HG02642 (cell line): Measurements from ENCODE around the gene ARSA.
"Not testable (repeated sequence)": the region's sequence is repeated elsewhere in the genome, so short reads cannot be mapped to it uniquely, and the experiment has no call there.

Source experiments
- ATAC-seq: cut with Tn5 transposase; IDR thresholded peaks from one replicate; pipeline ENCODE4 v1.9.1; 2021; ENCODE audit warnings: mild to moderate bottlenecking; ENCODE audit not compliant: unreplicated experiment, poor library complexity

The ARSA gene

DNA sequence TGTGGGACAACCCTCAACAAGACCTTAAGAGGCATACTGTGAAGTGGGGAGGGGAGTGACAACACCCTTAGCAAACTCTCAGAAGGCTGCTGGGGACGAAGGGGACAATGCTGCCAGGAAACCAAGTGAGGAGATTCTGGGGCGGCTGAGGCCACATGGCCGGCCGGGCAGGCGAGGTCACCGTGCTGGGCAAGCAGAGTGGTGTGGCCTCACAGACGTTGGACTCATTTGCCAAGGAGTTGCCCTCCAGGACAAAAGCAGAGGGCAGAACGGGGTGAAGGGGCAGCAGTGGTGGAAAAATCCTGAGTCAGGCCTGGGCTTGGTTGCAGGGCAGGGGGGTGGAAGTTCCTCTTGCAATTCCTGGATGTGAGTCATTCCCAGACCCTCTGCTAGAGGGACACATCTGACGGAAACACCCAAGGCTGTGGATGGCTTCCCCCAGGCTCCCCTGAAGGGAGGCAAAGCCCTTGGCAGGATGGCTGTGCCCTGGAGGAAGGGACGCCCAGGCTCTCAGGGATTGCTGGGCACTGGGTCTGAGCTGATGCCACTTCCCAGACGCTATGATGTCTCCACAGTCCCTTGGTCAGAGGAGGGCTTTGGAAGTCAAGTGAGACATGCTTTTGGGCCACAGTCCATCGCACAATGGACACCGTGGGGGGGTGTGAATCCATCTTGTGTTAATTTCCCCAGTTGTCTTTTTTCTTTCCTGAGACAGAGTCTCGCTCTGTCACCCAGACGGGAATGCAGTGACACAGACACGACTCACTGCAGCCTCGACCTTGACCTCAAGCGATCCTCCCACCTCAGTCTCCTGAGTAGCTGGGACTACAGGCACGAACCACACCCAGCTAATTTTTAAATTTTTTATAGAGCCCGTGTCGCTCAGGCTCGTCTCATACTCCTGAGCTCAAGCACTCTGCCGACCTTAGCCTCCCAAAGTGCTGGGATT is 28.4 kb upstream of the ARSA start:
- no peak for ATAC-seq

- not testable (repeated sequence) for ATAC-seq
Measured at GRCh38 chr22:50654664-50655063, 26.7 kb upstream of the ARSA start.

DNA sequence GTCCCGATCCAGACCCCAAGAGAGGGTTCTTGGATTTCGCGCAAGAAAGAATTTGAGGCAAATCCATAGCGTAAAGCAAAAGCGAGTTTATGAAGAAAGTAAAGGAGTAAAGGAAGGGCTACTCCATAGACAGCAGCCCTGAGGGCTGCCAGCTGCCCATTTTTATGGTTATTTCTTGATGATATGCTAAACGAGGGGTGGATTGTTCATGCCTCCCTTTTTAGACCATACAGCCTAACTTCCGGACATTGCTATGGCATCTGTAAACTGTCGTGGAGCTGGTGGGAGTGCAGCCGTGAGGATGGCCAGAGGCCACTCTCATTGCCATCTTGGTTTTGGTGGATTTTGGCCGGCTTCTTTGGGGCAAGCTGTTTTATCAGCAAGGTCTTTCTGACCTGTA is 25.3 kb upstream of the ARSA start:
- ATAC-seq: no peak

DNA sequence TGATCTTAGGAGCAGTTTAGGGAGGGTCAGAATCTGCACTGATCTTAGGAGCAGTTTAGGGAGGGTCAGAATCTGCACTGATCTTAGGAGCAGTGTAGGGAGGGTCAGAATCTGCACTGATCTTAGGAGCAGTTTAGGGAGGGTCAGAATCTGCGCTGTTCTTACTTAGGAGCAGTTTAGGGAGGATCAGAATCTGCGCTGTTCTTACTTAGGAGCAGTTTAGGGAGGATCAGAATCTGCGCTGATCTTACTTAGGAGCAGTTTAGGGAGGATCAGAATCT is 15.8 kb upstream of the ARSA start:
- not testable (repeated sequence) for ATAC-seq

GRCh38 chr22:50643021-50643820 is 15.3 kb upstream of the ARSA start:
- not testable (repeated sequence) for ATAC-seq

GRCh38 chr22:50641696-50642607 is 14.0 kb upstream of the ARSA start:
- ATAC-seq: no peak

GRCh38 chr22:50640857-50641647 is 13.1 kb upstream of the ARSA start:
- ATAC-seq: no peak

DNA sequence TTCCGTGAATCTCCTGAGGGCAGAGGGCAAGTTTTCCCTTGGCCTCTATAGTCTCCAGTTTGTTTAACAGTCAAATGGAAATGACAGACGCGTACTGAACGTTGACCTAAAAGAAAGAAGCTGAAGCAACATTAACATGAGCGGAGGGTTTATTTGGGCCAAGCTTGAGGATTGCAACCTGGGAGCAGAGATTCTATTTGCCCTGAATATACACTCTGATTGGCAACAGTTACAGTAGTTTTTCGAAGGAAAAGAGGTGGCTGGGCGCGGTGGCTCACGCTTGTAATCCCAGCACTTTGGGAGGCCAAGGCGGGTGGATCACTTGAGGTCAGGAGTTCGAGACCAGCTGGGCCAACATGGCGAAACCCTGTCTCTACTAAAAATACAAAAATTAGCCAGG is 12.3 kb upstream of the ARSA start:
- not testable (repeated sequence) for ATAC-seq

DNA sequence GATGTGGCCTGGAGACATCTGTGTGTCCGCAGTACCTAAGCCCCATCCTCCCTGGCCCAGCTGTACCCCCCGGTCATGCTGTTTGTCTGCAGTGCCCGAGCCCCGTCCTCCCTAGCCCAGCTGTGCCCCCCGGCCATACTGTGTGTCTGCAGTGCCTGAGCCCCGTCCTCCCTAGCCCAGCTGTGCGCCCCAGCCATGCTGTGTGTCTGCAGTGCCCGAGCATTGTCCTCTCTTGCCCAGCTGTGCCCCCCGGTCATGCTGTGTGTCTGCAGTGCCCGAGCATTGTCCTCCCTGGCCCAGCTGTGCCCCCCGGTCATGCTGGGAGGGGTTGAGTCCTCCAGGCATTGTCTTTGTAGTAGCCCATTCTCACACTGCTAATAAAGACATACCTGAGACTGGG is 7.6 kb upstream of the ARSA start:
- ATAC-seq: no peak

DNA sequence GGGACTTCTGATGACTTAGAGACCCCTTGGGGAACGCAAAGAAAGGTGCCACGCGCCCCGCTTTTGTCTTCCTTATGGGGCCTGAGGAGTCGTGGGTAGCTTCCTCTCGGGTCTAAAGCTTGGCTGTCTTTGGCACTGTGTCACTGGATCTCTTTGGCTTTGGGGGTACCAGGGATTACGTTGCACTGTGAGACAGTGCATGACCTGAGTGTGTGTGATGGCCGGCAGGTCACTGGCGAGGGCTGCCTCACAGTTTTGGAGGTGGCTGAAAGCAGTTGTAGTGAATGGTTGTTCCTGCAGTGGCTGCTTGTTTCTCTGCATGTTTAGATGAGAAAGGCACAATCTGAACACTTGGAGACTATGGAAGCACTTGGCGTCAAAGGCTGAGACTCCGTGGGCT is 5.8 kb upstream of the ARSA start:
- no peak for ATAC-seq

DNA sequence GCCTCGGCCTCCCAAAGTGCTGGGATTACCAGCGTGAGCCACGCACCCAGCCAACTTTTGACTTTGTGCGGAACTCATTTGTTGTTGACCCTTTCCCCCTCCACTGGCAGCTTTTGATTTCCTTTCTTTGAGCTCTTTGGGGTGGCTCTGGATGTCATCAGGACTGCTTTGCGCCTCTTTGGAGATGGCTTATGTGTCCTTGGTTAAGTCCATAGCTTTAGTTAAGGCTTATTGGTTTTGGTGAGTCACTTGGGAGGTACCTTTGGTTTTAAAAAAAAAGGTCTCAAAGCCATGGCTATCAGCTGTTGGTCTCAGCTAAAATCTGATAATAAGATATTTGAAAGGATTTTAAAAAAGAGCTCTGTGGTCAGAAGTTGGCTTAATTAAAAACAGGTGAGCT is 5.1 kb upstream of the ARSA start:
- ATAC-seq: no peak

GRCh38 chr22:50630376-50630775 is 2.4 kb upstream of the ARSA start:
- no peak for ATAC-seq

GRCh38 chr22:50628543-50629134 is 687 bp upstream of the ARSA start:
- peak; percentile 4 for ATAC-seq

DNA sequence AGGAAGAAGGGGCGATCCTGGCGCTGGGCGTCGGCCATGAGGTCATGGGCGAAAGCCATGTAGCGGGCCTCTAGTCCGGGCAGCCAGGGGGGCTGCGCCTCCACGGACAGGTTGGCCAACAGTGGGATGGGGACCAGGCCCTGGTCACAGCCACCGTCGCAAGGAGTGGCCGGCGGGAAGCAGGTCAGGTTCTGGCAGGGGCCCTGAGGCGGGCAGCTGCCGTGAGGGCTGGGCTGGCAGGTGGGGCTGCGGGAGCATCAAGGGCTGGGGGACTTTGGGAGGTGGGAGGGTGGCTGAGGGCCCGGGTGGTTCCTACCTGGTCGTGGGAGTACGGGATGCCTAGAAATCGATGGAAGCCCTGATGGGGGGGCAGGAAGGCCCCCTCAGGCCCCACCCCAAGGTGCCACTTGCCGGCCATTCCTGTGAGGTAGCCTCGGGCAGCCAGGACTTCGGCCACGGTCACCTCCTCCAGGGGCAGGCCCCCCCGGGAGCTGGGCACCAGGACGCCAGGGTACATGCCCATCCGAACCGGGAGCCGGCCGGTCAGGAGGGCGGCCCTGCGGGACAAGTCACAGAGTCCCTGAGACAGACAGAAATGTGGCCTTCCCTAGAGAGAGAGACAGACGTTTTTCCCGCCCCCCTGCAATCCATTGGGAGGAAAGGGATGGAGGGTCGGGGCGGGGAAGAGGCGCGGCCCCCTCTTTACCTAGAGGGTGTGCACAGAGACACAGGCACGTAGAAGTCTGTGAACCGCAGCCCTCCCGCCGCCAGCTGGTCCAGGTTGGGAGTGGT is 906 bp downstream of the ARSA start:
- no peak for ATAC-seq

DNA sequence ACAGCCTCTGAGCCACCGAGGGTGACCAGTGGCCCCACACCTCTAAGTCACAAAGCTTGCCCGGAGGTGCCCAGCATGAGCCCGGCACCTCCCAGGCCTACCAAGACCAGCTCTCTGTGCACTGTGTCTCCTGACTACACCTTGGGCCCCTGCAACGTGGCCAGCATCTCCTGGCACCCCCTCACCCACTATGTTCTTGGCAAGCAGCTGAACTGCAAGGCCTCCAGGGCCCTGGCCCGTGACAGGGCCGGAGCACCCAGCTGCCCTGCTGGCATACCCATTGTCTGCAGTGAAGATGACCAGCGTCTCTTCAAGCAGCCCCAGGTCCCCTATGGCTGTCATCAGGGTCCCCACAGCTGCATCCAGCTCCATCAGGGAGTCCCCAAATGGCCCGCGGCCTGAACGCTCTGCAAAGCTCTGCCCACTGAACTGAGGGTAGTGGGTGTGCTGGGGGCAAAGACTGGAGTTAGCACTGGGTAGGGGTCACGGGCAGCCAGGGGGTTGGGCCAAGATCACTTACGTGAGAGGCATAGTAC is 1.6 kb downstream of the ARSA start:
- no peak for ATAC-seq

GRCh38 chr22:50625568-50626313 is 2.2 kb downstream of the ARSA start:
- no peak for ATAC-seq

- ATAC-seq: no peak
Measured at GRCh38 chr22:50625131-50625567, 2.8 kb downstream of the ARSA start.
